ENCODE data around the gene SCARB1. TPM values are rescaled to one million over a fixed set of nuclear protein-coding genes. Genes with fewer than 3 reads are reported as not detected.
A peak's percentile ranks its signal among the peaks of the same experiment; 100 is the strongest.

SCARB1 gene
- total and polyA plus RNA-seq, 9 of the 15 experiments (the other 6 are each of a cell fraction or from before 2014, with no cell fraction given) = 0.56 to 157 (median 52.8) TPM

DNA sequence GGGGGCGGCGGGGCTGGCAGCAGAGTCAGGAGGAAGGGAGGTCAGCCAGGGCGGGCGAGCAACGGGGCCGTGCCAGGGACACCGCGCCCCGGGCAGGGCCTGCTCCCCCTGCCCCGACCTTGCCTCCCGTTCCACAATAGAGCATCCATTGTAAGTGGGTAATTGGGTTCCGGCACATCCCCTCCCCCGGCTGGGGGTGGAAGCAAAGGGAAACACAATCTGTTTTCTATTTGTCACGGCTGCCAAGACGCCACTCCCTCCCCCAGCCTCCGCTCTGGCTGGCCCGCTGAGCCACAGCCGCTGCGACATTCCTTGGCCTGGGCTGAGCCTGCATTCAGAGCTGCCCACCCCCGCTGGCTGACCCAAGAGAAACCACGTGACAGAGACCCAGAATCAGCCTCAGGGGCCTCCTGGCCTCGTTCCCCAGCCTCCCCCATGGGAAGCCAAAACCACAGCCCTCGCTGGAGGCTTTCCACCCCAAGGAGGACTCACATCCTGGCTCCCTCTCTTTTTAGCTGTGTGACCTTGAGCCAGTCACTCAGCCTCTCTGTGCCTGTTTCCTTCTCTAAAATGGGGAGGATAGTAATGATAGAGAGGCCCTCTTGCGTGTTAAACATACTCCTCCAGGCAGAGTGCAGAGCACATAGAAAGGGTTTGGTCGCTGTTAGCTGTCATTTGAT is 117.6 kb downstream of the SCARB1 start (continued):
- peak; percentile 98 for TF ChIP-seq SMARCA5 (IDR thresholded peaks at IDR 0.05)
- TF ChIP-seq EGR1 (conservative IDR thresholded peaks at IDR 0.05) = peak; percentile 85
- TF ChIP-seq, protein P1, sequence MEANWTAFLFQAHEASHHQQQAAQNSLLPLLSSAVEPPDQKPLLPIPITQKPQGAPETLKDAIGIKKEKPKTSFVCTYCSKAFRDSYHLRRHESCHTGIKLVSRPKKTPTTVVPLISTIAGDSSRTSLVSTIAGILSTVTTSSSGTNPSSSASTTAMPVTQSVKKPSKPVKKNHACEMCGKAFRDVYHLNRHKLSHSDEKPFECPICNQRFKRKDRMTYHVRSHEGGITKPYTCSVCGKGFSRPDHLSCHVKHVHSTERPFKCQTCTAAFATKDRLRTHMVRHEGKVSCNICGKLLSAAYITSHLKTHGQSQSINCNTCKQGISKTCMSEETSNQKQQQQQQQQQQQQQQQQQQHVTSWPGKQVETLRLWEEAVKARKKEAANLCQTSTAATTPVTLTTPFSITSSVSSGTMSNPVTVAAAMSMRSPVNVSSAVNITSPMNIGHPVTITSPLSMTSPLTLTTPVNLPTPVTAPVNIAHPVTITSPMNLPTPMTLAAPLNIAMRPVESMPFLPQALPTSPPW (CRISPR knock-in tag; IDR thresholded peaks at IDR 0.05) = peak; percentile 67
- 0 out of 2 replicates have a peak, but pooled peaks have one; percentile 4 for TF ChIP-seq RB1 (IDR thresholded peaks at IDR 0.05; ENCODE audit: low read depth)
- TF ChIP-seq ZBTB5 (IDR thresholded peaks at IDR 0.05) = no peak
- 0 out of 2 replicates have a peak, but pooled peaks have one; percentile 40 for TF ChIP-seq MYNN (IDR thresholded peaks at IDR 0.05)
- TF ChIP-seq MYNN (CRISPR knock-in tag; IDR thresholded peaks at IDR 0.05) = no peak
- TF ChIP-seq CBFA2T2 (conservative IDR thresholded peaks at IDR 0.05) = peak; percentile 69
- peak; percentile 73; the same call in 1 of the 2 replicates for TF ChIP-seq HDGF (IDR thresholded peaks at IDR 0.05)
- TF ChIP-seq, protein P2, sequence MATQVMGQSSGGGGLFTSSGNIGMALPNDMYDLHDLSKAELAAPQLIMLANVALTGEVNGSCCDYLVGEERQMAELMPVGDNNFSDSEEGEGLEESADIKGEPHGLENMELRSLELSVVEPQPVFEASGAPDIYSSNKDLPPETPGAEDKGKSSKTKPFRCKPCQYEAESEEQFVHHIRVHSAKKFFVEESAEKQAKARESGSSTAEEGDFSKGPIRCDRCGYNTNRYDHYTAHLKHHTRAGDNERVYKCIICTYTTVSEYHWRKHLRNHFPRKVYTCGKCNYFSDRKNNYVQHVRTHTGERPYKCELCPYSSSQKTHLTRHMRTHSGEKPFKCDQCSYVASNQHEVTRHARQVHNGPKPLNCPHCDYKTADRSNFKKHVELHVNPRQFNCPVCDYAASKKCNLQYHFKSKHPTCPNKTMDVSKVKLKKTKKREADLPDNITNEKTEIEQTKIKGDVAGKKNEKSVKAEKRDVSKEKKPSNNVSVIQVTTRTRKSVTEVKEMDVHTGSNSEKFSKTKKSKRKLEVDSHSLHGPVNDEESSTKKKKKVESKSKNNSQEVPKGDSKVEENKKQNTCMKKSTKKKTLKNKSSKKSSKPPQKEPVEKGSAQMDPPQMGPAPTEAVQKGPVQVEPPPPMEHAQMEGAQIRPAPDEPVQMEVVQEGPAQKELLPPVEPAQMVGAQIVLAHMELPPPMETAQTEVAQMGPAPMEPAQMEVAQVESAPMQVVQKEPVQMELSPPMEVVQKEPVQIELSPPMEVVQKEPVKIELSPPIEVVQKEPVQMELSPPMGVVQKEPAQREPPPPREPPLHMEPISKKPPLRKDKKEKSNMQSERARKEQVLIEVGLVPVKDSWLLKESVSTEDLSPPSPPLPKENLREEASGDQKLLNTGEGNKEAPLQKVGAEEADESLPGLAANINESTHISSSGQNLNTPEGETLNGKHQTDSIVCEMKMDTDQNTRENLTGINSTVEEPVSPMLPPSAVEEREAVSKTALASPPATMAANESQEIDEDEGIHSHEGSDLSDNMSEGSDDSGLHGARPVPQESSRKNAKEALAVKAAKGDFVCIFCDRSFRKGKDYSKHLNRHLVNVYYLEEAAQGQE (IDR thresholded peaks at IDR 0.05; ENCODE audit: borderline replicate concordance) = peak; percentile 59
- TF ChIP-seq, protein P2 (CRISPR knock-in tag; IDR thresholded peaks at IDR 0.05; ENCODE audit: low read depth) = no peak
- TF ChIP-seq RNF2 (IDR thresholded peaks at IDR 0.05) = peak; percentile 38; the same call in 1 of the 2 replicates
- peak; percentile 23 for TF ChIP-seq CHD4 (IDR thresholded peaks at IDR 0.05; ENCODE audit: insufficient read depth, insufficient replicate concordance, low read depth, low read length, poor library complexity, severe bottlenecking)
- TF ChIP-seq, protein P3, sequence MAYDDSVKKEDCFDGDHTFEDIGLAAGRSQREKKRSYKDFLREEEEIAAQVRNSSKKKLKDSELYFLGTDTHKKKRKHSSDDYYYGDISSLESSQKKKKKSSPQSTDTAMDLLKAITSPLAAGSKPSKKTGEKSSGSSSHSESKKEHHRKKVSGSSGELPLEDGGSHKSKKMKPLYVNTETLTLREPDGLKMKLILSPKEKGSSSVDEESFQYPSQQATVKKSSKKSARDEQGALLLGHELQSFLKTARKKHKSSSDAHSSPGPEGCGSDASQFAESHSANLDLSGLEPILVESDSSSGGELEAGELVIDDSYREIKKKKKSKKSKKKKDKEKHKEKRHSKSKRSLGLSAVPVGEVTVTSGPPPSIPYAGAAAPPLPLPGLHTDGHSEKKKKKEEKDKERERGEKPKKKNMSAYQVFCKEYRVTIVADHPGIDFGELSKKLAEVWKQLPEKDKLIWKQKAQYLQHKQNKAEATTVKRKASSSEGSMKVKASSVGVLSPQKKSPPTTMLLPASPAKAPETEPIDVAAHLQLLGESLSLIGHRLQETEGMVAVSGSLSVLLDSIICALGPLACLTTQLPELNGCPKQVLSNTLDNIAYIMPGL (CRISPR knock-in tag; IDR thresholded peaks at IDR 0.05) = no peak
